Tongue (tissue), 3 donors: ENCODE data around the gene SLC25A26. TPM values are rescaled to one million over a fixed set of nuclear protein-coding genes. Genes with fewer than 3 reads are reported as not detected.
"Not testable (repeated sequence)": the region's sequence is repeated elsewhere in the genome, so short reads cannot be mapped to it uniquely, and the experiment has no call there.

Experiments
- DNase-seq: peaks from one replicate; pipeline ENCODE4 v3.0.0-alpha.2; 2015
- small RNA-seq: library from RNA; depleted of rRNA; stranded (forward); fragments of <200 nt; gene quantifications from one replicate; pipeline ENCODE3, GENCODE V24; 2014; ENCODE audit warnings: low replicate concordance
- total RNA-seq: library from RNA; depleted of rRNA; stranded (reverse); fragments of >200 nt; gene quantifications from one replicate; pipeline ENCODE4 v1.2.3, GENCODE V29; 2014

The SLC25A26 gene
- total RNA-seq, 1 donor from 2014 or later: 27.4 TPM

DNA sequence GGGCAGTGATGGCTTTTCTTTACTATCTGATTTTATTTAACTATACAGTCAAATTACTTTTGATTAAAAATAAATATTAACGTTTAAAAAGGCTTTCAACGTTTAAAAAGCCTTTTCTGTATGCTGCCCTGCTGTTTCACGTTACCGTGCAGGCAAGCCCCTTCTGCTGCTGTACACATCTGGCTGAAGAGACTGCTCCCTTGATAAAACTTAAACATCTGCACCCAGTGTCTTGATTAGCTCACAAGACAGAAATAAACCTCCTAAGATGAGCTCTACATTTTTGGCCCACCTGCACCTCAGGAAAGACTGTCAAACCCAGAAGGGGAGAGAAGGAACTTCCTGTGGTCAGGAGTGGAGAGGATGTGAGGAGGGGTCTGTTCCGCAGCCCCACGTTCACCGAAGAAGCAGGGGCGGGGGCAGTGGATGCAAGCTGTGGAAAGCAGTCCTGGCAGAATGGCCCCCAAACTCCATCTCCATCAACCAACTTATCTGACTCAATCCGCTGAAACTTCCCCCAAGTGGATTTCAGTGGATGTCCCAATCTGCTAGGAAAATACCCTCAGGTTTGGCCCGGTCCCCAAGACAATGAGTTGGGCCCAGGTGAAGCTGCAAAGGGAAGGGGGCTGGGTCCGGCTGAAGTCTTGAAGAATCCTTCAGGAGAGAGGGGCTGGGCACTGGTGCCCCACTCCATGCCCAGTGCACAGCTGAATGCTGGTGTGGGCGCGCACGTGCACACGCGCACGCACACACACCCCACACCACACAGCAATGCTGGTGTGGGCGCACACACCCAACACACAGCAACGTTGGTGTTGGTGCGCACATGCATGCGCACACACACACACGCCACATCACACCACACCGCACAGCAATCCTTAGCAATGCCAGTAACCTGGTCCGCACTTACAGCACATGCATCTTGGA lies 191.4 kb downstream of the SLC25A26 start:
- DNase-seq: no peak

DNA sequence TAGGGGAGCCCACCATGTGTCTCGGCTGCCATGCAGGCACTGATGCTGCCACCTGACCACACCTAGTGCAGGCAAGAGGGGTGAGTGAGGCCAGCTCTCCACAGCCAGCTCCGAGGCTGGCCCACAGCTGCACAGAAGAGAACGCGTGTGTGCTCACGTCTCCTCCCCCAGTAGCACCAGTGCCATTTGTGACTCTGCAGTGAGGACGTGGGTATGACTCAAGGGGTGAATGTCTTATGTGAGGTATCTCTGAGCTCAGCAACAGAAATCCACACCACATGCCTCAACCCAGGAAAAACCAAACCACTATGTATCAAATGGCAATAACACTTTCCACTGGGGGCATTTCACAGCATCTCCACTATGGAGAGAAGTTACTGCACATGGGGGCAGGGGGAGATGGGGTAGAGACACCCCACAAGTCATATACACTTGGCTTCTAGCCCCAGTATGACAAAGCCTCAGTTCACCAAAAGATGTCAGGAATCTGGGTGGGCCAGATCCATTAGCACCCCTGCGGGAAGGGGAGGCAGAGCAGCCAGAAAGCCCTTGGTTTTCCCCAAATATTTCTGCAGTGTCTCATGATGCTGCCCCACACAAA lies 192.4 kb downstream of the SLC25A26 start:
- no peak for DNase-seq

DNA sequence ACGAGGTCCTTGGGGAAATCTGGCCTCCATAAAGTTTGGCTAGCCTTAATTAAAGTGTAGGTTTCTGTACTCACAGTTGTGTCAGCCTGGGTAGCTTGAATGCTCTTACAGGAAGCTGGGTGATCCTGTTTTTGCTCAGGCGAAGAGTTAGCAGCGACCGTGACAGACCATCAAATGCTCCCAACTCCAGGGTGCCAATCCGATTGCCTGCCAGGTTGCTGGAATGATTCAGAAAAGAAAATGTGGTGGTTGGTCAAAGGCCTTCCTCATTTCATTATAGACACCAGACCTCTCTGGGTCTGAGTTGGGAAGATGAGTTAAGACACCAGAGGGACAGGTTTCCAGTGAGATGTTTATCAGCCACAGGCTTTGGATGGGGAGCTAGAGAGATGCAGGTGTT lies 194.0 kb downstream of the SLC25A26 start:
- no peak for DNase-seq

DNA sequence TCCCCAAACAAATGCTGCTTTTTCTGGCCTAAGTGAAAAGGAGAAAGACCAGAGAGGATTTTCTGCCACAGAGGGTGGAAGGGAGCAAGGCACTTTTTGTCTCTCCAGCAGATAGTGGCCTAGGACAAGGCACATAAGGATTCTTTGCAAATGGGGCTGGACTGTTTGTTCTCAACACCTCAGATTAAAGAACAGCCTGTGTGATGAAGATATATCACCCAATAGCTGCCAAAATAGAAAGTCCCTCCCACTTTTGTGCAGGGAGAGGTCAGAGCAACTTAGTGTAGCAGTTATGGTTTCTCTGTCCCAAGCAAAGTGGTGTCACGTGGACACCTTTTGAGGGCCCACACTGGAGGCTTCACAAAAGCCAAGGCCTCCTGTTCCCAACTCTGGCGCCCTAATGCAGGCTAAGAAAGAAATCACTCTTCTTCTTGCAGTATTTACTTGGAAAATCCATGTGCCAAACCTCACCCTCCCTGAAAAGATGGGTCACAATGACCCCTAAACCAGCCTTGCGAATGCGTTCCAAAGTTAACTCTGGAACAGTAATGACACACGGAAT lies 195.1 kb downstream of the SLC25A26 start:
- no peak for DNase-seq

DNA sequence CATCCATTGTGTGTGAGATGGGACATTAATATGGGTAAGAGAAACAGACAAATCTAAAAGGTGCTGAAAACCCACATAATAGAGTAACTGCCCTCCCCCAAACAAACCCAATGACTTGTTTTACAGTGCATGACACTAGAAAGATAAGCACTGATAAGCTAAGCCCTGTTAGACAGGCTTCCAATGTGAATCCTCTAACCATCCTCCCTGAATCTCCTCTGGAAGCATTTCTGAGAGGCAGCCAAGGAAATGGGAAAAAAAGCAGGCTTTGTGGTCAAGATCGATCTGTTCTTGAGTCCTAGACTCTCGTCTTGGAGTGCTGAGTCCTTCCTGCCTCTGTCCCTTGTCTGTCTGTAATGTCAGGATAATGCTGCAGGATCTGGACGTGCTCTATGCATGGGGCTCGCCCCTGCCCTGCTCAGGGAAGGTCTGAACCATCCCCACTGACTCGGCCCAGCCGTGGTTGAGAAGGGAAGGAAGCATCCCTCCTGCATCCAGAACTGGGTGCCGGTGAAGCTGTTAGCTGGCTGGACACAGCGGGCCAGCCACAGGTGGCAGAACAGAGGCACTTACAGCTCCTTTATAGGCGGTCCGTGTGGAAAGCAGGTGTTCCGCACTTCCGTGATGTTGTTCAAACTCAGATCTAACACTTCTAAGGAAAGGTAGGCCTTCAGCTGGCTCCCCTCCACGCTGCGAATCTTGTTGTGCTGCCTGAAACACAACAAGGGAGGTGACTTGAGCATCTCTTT lies 195.9 kb downstream of the SLC25A26 start:
- DNase-seq: no peak

DNA sequence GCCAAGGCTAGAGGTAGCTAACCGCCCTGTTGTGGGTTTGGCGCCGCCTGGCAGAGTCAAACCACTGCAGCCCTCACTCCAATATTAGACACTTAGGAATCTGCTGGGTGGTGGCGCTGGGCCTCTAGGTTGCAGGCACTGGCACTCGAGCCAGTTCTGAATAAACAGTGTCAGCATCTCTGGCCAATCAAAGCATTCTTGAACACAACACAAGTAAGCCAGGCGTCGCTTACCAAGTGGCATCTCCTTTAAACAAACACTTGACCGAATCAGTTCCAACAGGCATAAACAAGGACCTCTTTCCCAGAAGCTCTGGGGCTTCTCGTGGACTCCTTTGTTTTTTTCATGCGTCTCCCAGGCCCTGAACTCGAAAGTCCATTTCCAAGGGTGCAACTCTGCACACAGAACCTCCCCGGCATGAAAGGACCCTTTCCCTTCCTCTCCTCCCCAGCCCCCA lies 197.7 kb downstream of the SLC25A26 start:
- DNase-seq: no peak

DNA sequence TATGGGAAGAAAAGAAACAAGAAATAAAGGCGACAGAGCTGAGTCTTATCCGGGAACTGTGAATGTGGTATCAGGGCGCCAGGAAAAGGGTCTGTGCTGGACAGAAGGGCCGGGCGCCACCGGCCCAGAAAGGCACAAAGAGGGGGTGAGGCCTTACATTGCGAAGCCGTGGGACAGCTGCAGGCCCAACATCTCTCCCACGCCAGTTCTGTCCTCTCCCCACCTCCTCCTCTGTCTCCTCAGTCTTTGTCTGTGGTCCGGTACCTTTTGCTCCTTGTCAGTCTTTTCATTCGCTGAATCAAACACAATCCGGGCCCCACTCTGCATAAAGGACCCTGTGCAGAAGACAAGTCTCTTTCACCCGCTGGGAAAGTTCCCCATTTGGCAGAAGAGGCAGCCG lies 198.2 kb downstream of the SLC25A26 start:
- no peak for DNase-seq

DNA sequence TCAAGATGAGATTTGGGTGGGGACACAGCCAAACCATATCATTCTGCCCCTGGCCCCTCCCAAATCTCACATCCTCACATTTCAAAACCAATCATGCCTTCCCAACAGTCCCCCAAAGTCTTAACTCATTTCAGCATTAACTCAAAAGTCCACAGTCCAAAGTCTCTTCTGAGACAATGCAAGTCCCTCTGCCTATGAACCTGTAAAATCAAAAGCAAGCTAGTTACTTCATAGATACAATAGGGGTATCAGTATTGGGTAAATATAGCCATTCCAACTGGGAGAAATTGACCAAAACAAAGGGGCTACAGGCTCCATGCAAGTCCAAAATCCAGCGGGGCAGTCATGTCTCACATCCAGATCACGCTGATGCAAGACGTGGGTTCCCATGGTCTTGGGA lies 200.3 kb downstream of the SLC25A26 start:
- DNase-seq: not testable (repeated sequence)

DNA sequence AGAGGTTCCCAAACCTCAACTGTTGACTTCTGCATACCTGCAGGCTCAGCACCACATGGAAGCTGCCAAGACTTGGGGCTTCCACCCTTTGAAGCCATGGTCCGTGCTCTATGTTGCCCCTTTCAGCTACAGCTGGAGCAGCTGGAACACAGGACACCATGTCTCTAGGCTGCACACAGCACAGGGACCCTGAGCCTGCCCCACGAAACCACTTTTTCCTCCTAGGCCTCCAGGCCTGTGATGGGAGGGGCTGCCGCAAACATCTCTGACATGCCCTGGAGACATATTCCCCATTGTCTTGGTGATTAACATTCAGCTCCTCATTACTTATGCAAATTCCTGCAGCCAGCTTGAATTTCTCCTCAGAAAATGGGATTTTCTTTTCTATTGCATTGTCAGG lies 201.1 kb downstream of the SLC25A26 start:
- not testable (repeated sequence) for DNase-seq

DNA sequence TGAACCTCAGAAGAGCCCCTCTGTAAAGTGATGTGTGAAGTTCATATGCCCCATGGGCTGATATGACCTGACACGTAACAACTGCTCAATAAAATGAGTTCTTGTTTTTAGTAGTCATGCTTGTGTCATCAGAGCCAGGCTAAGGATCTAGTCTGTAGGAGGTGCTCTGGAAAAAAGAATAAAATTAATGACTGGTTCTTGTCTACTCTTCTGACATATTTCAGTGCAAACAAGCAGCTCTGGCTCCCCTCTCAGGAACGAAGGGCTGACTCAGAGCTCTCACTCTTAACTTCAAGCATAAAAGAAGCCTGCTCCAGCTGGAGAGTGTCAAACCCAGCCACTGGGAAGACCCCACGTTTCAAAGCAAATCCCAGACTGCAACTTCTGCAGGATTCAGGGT lies 203.0 kb downstream of the SLC25A26 start:
- DNase-seq: no peak

DNA sequence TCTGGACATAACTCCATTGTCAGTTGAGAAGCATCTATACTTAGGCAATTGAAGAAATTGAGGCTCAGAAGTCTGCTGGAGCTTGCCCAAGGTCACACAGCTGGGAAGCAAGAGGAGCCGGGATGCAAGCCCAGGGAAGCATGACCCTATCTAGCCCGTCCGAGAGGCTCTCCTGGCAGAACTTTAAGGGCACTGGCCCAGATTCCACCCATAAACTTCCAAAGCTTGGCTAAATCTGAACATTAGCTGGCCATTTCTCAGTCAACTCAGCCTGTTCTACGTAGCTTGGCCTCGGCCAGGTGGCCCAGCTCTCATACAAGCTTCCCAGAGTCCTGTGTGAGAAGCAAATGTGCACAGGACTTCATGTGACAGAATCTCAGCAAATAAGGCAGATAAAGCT lies 204.2 kb downstream of the SLC25A26 start:
- no peak for DNase-seq

DNA sequence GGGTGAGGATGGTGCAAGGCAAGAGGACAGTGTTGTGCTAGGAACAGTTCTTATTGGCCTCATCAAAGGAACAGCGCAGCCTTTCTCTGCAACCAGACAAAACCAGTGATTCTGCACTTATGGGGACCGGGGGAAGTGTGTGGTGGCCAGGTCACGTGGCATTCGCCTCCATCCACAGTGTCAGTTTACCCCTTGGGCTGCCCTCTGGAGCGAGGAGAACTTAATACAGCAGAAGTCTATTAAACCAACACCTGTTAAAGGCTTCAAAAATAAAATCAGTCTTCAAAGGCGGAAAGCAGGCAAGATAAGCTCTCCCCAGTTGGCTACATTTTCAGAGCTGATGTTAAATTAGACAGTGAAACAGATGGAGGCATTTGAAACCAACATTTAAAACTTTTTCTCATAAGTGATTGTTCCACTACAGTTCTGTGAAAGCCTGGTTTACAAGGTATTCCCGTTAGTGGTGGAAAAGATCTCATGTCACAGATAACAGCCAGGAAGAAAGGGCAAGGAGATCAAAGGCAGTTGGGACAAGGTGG lies 204.8 kb downstream of the SLC25A26 start:
- peak; percentile 75 for DNase-seq

DNA sequence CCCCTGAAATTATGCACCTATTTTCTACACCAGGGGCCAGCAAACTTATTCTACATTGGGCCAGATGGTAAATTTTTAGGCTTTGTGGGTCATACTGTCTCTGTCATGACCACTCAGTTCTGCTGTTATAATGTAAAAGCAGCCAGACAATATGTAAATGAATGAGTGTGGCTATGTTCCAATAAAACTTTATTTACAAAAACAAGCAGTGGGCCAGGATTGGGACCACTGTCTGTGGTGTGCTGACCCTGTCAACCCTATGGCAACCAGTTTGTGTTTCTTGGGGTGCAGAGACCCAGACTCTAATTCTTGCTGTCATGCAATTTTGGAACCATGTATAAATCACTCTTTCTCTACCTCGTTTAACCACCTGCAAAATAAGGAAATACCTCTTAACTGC lies 205.3 kb downstream of the SLC25A26 start:
- no peak for DNase-seq

DNA sequence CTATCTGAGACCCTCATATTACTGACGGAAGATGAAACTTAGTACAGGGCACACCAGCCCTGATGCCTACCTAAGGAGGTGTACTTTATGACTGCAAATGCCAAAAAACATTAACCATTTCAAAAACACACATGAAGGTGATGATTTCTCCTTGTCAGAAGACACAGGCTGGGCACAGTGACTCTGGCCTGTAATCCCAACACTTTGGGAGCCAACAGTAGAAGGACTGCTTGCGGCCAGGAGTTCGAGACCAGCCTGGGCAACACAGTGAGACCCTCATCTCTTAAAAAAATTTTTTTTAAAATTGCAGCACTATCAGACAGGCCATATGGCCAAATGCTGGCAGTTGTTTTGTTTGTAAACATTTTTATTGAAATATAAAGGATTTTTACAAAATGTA lies 206.6 kb downstream of the SLC25A26 start:
- no peak for DNase-seq

DNA sequence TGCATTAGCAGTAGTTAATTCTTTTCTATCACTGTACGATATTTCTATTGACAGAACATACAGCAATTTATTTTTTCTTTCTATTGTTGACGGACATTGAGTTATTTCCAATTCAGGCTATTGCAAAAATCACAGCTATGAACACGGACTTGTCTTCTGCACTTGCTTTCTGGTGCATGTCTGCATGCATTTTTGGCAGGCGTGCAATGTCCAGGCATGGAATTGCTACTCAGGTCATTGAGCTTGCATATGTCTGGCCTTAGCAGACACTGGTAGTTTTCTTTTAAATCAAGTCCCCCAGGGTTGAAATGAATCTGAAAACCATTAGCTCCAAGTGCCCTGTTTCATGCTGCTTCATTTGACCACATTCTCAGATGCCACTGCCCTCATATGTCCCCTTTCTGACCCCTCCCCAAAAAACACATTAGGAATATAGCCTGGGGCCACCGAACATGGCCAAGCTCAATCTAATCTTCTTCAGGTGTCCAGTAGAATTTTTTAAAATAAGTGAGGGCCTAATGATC lies 207.2 kb downstream of the SLC25A26 start:
- DNase-seq: no peak

Small RNAs within 50 kb of the gene (small RNA-seq; reads per million reads assigned to genes)
- gene RN7SL482P: not detected
- not detected for gene RNU6-787P

Other genes with a start within 250 kb of the SLC25A26 start
- gene MAGI1, start 182.1 kb upstream of the SLC25A26 start, total RNA-seq: 62.1 TPM